Sigmoid colon (tissue), 7 donors: ENCODE measurements around the gene TTYH3. TPM values are rescaled to one million over a fixed set of nuclear protein-coding genes. Genes with fewer than 3 reads are reported as not detected.
A peak's percentile ranks its signal among the peaks of the same experiment; 100 is the strongest.

ENCODE experiments used
- DNase-seq: peaks from one replicate; pipeline ENCODE4 v3.0.0-alpha.2; 2019
- H3K27ac ChIP-seq, 4 donors: fragments of 200-600 bp; sonication (generic); one replicate each; pipeline ENCODE4 v1.5.1; 2016 to 2019; ENCODE audit warnings: mild to moderate bottlenecking in 1 of 4
- H3K27me3 ChIP-seq, 3 donors: fragments of 200-600 bp; sonication (generic); one replicate each; pipeline ENCODE4 v1.5.1; 2019; ENCODE audit warnings: mild to moderate bottlenecking in 1 of 3
- H3K36me3 ChIP-seq, 4 donors: fragments of 200-600 bp; sonication (generic); one replicate each; pipeline ENCODE4 v1.5.1; 2016 to 2019
- H3K4me1 ChIP-seq, 4 donors: fragments of 200-600 bp; sonication (generic); one replicate each; pipeline ENCODE4 v1.5.1; 2017 to 2019
- H3K4me3 ChIP-seq, 4 donors: fragments of 200-600 bp; sonication (generic); one replicate each; pipeline ENCODE4 v1.5.1; 2017 to 2019; ENCODE audit warnings: mild to moderate bottlenecking in 2 of 4, moderate library complexity in 1 of 4
- H3K9me3 ChIP-seq, 4 donors: fragments of 200-600 bp in 3 of 4; sonication (generic) in 3 of 4; one replicate each; pipeline versions ENCODE4 v1.5.1 to v1.6.1; 2013 to 2019
- EP300 ChIP-seq, 4 donors: sonication (generic); formaldehyde crosslinking; IDR thresholded peaks; one replicate each; pipeline ENCODE4 v1.6.1; 2017; ENCODE audit warnings: antibody characterized with exemption in 4 of 4
- POLR2A ChIP-seq, 2 donors: fragments of 450-650 bp; IDR thresholded peaks; one replicate each; pipeline ENCODE4 v1.6.1; 2016; ENCODE audit warnings: antibody characterized with exemption in 2 of 2, mild to moderate bottlenecking in 2 of 2, moderate library complexity in 2 of 2
- POLR2AphosphoS5 ChIP-seq, 4 donors: sonication (generic); formaldehyde crosslinking; IDR thresholded peaks; one replicate each; pipeline ENCODE4 v1.6.1; 2017; ENCODE audit warnings: antibody characterized with exemption in 4 of 4
- WGBS, 2 donors: extraction: QIAGEN DNeasy Blood & Tissue Kit; methylation state at CpG; one replicate each; pipeline ENCODE4 v1.1.7; 2013; 5-methylcytosine and 5-hydroxymethylcytosine counted together
- intact Hi-C: fragments of 100-400 bp; cut with DNase I; formaldehyde crosslinking; loops from one replicate; pipeline ENCODE4 v1.15.1; 2023
- polyA plus RNA-seq, 3 donors: library from polyadenylated mRNA; stranded (reverse); fragments of 200-250 nt; gene quantifications; one replicate each; pipeline ENCODE4 v1.2.3, GENCODE V29; 2013
- total RNA-seq, 4 donors: library from RNA; depleted of rRNA; stranded (reverse); fragments of >200 nt; gene quantifications; one replicate each; pipeline ENCODE4 v1.1.0, GENCODE V29; 2016
- TF ChIP-seq, protein P1 (sequence below), 4 experiments: fragments of 450-650 bp in 3 of 4; fragments of 200-600 bp in 1 of 4; IDR thresholded peaks; one replicate each; pipeline ENCODE4 v1.5.1; 2016 to 2019; ENCODE audit warnings: antibody characterized with exemption in 4 of 4, mild to moderate bottlenecking in 3 of 4, moderate library complexity in 2 of 4
- donor health status: healthy with polysubstance abuse.
- donor health status: Bipolar disorder and iron deficiency.
- donor health status: healthy.

TTYH3 gene
- total and polyA plus RNA-seq, 7 donors, result 5.4 to 41.7 (median 15.3) TPM

DNA sequence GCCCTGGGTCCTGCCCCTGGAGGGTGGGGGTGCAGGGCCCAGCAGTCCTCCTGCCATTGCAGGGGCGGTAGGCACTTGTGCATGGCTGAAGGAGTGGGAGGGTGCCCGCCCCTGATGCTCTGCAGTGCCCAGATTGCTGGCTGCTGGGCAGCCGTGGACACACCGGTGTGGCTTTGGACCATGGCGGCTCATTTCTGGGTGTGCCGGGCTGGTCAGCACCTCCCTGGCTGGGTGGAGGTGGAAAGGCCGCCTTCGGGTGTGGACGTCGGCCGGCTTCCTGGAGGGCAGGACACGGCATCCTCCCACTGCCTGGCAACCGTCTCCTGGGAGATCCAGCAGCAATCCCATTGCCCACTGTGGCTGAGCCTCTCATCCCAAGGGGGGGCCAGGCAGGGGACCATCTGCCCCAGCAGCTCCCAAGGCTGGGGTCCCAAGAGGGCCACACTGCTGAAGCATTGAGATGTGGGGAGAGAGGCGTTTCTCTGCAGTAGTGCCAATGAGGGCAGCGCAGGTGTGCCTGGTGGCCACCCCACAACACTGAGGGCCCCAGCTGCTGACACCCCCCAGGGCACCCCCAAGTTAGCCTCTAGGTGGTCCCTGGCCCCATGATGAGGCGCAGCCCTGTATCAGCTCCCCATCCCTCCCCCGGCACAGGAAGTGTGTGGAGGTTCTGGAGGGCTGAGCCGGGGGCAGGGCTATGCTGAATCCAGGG lies 12.9 kb downstream of the TTYH3 start:
- 62 to 63% methylated on average over 18 of the region's 18 CpGs for WGBS, 2 donors
- TF ChIP-seq, protein P1, sequence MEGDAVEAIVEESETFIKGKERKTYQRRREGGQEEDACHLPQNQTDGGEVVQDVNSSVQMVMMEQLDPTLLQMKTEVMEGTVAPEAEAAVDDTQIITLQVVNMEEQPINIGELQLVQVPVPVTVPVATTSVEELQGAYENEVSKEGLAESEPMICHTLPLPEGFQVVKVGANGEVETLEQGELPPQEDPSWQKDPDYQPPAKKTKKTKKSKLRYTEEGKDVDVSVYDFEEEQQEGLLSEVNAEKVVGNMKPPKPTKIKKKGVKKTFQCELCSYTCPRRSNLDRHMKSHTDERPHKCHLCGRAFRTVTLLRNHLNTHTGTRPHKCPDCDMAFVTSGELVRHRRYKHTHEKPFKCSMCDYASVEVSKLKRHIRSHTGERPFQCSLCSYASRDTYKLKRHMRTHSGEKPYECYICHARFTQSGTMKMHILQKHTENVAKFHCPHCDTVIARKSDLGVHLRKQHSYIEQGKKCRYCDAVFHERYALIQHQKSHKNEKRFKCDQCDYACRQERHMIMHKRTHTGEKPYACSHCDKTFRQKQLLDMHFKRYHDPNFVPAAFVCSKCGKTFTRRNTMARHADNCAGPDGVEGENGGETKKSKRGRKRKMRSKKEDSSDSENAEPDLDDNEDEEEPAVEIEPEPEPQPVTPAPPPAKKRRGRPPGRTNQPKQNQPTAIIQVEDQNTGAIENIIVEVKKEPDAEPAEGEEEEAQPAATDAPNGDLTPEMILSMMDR (IDR thresholded peaks at IDR 0.05), result no peak
- TF ChIP-seq EP300 (IDR thresholded peaks at IDR 0.05), result no peak
- TF ChIP-seq POLR2A (IDR thresholded peaks at IDR 0.05), result no peak
- TF ChIP-seq POLR2AphosphoS5 (IDR thresholded peaks at IDR 0.05), result no peak
- H3K9me3 ChIP-seq, result no peaks in the 10 kb centered on the region
- H3K36me3 ChIP-seq, result peaks cover 0 to 22% (median 14%) of the 10 kb centered on the region in 4 donors
- peaks cover 0 to 41% (median 33%) of the 10 kb centered on the region in 4 donors for H3K4me1 ChIP-seq
- peak overlapping the region in 1 of 4 donors; percentile 8 for H3K27ac ChIP-seq
- no peak overlapping the region for H3K4me3 ChIP-seq
- no peaks in the 10 kb centered on the region for H3K27me3 ChIP-seq
- intact Hi-C loops, result no loop called here
- peak; percentile 71 for DNase-seq

DNA sequence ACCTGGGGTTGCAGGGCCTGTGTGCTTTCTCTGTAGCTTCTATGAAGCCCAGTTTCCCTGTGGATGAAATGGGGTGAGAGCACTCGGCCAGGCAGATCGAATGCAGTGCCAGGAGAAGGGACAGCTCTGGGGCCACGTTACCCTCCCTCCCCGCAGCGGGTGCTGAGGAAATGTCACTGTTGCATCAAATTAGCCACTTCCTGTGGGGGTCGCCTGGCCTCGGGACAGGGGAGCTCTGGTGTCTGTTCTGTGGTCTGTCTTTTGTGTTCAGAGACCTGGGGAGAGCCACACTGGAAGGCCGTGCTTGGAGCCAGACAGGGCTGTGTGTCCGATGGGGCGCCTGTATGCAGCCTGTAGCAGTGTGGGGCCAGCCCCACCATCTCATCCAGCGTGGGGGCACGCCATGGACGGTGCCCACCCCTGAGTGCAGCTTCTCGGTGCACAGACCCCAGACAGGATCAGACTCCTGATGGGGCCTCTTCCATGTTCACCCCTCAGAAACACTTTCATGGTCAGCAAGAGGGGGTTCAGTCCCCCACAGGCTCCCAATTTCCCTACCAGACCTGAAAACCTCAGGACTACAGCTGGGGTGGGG lies 13.6 kb downstream of the TTYH3 start:
- no peak overlapping the region for H3K27ac ChIP-seq
- TF ChIP-seq, protein P1 (IDR thresholded peaks at IDR 0.05), result no peak
- TF ChIP-seq POLR2A (IDR thresholded peaks at IDR 0.05), result no peak
- TF ChIP-seq EP300 (IDR thresholded peaks at IDR 0.05), result no peak
- no peak for TF ChIP-seq POLR2AphosphoS5 (IDR thresholded peaks at IDR 0.05)

DNA sequence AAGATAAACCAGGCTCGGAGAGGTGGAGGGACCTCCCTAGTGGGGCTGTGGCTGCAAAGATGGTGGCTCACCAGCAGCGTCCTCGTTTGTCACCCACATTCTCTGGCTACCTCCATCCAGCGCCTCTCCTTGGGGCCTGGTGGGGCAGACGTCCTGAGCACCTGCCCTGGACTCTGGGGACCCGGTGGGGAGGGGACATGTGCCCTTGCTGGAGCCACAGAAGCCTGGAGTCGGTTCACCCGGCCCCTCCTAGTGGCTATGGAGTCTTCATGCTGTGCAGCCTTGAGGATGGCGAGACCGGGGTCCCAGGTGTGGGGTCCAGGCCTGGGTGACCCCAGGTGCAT lies 14.5 kb downstream of the TTYH3 start:
- Histone ChIP-seq H3K9me3 (no peaks in the 10 kb centered on the region), H3K4me1 (peaks cover 0 to 26% (median 18%) of the 10 kb centered on the region in 4 donors), H3K4me3 (no peak overlapping the region), H3K27ac (no peak overlapping the region), H3K36me3 (peaks cover 0 to 26% (median 18%) of the 10 kb centered on the region in 4 donors), H3K27me3 (no peaks in the 10 kb centered on the region)
- DNase-seq, result no peak
- intact Hi-C loops, result no loop called here
- TF ChIP-seq EP300 (IDR thresholded peaks at IDR 0.05) (no peak), POLR2AphosphoS5 (IDR thresholded peaks at IDR 0.05) (no peak), POLR2A (IDR thresholded peaks at IDR 0.05) (no peak)
- TF ChIP-seq, protein P1 (IDR thresholded peaks at IDR 0.05), result no peak
- WGBS, 2 donors, result 80 to 94% methylated on average over 10 of the region's 10 CpGs

More for the DNA sequence above, 13.6 kb downstream of the TTYH3 start:
- Histone ChIP-seq H3K36me3 (peaks cover 0 to 23% (median 17%) of the 10 kb centered on the region in 4 donors), H3K4me3 (no peak overlapping the region), H3K27me3 (no peaks in the 10 kb centered on the region), H3K4me1 (peaks cover 0 to 36% (median 28%) of the 10 kb centered on the region in 4 donors), H3K9me3 (no peaks in the 10 kb centered on the region)
- DNase-seq, result no peak
- WGBS, 2 donors, result 47 to 84% methylated on average over 14 of the region's 14 CpGs
- intact Hi-C loops, result no loop called here

DNA sequence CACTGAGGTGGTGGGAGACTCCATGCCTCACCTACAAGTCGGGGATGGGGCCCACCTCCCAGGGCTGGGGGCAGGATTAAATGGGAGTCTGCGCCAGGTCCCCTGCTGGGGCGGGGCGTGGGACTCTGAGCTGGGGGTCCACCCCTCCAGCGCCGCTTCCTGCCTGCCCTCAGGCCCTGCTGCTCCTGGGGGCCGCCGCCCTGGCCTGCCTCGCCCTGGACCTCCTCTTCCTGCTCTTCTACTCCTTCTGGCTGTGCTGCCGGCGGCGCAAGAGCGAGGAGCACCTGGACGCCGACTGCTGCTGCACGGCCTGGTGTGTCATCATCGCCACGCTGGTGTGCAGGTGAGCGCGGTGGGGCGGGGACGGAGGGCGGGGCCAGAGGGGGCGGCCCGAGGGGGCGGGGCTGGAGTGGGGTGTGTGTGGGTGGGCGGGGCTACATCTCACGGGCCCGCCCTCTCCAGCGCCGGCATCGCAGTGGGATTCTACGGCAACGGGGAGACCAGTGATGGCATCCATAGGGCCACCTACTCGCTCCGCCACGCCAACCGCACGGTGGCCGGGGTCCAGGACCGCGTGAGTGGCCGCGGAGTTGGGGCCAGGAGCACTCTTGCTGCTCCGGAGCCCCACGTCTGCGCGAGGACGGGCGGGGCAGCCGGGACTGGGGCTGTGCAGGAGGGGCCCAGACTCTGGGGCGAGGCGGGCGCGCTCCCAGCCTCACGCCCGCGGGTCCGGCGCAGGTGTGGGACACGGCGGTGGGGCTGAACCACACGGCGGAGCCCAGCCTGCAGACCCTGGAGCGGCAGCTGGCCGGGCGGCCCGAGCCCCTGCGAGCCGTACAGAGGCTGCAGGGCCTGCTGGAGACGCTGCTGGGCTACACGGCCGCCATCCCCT lies 15.1 kb downstream of the TTYH3 start:
- intact Hi-C loops, result no loop called here
- Histone ChIP-seq H3K36me3 (peaks cover 0 to 28% (median 22%) of the 10 kb centered on the region in 4 donors), H3K27ac (no peak overlapping the region), H3K4me3 (no peak overlapping the region), H3K27me3 (no peaks in the 10 kb centered on the region), H3K4me1 (peaks cover 0 to 20% (median 12%) of the 10 kb centered on the region in 4 donors), H3K9me3 (no peaks in the 10 kb centered on the region)
- DNase-seq, result no peak
- 91 to 92% methylated on average over 73 of the region's 73 CpGs for WGBS, 2 donors
- TF ChIP-seq POLR2A (IDR thresholded peaks at IDR 0.05) (no peak), EP300 (IDR thresholded peaks at IDR 0.05) (no peak), POLR2AphosphoS5 (IDR thresholded peaks at IDR 0.05) (no peak)
- TF ChIP-seq, protein P1 (IDR thresholded peaks at IDR 0.05), result no peak
